ES-I3 (cell line): ENCODE measurements around the gene HDHD3.
"Not testable (repeated sequence)": the region's sequence is repeated elsewhere in the genome, so short reads cannot be mapped to it uniquely, and the experiment has no call there.

ENCODE experiments used
- H3K36me3 ChIP-seq: 2 replicates; pipeline ENCODE4 v1.6.1; 2013; ENCODE audit warnings: mild to moderate bottlenecking, low read length, control low read depth, moderate library complexity; ENCODE audit not compliant: insufficient read depth
- H3K4me1 ChIP-seq: 2 replicates; pipeline ENCODE4 v1.6.1; 2013; ENCODE audit warnings: mild to moderate bottlenecking, control low read depth, low read length; ENCODE audit not compliant: insufficient read depth
- H3K9ac ChIP-seq: 2 replicates; pipeline ENCODE4 v1.6.1; 2013; ENCODE audit warnings: low read depth, mild to moderate bottlenecking, low read length, moderate library complexity
- H3K9me3 ChIP-seq: 2 replicates; pipeline ENCODE4 v1.6.1; 2013; ENCODE audit warnings: mild to moderate bottlenecking, low read length, moderate library complexity; ENCODE audit not compliant: control insufficient read depth, insufficient read depth

HDHD3 gene

GRCh38 chr9:113376634-113377567 is at the start of gene HDHD3:
HDHD3 (minus strand) TSS chr9:113376986; CDS start chr9:113374354, 2,632 bp downstream.
- peak within 1 kb of the TSS; percentile 100 for H3K9ac ChIP-seq
- H3K4me1 ChIP-seq, result no peaks in the 10 kb centered on the region; the same call in 1 of the 2 replicates
- peaks cover 2% of the 10 kb centered on the region; the same call in 1 of the 2 replicates for H3K36me3 ChIP-seq
- no peaks in the 10 kb centered on the region for H3K9me3 ChIP-seq

GRCh38 chr9:113425072-113425471 is 48.3 kb upstream of the HDHD3 start:
- H3K9me3 ChIP-seq, result no peaks in the 10 kb centered on the region
- H3K9ac ChIP-seq, result no peak overlapping the region
- H3K4me1 ChIP-seq, result peaks cover 11% of the 10 kb centered on the region
- H3K36me3 ChIP-seq, result no peaks in the 10 kb centered on the region

GRCh38 chr9:113421726-113422125 is 44.9 kb upstream of the HDHD3 start:
- H3K4me1 ChIP-seq, result peaks cover 11% of the 10 kb centered on the region
- no peaks in the 10 kb centered on the region for H3K9me3 ChIP-seq
- no peak overlapping the region for H3K9ac ChIP-seq
- no peaks in the 10 kb centered on the region for H3K36me3 ChIP-seq

- Histone ChIP-seq H3K9me3 (no peaks in the 10 kb centered on the region), H3K36me3 (no peaks in the 10 kb centered on the region), H3K4me1 (no peaks in the 10 kb centered on the region), H3K9ac (no peak overlapping the region)
Measured at GRCh38 chr9:113417370-113417769, 40.6 kb upstream of the HDHD3 start.

GRCh38 chr9:113416149-113416721 is 39.4 kb upstream of the HDHD3 start:
- Histone ChIP-seq H3K9ac (no peak overlapping the region), H3K4me1 (no peaks in the 10 kb centered on the region), H3K36me3 (no peaks in the 10 kb centered on the region), H3K9me3 (no peaks in the 10 kb centered on the region)

GRCh38 chr9:113410207-113410864 is 33.5 kb upstream of the HDHD3 start, which contains the start of the genes C9orf43 and POLE3:
C9orf43 (plus strand) TSS chr9:113410747; CDS start chr9:113413494, 2,747 bp downstream.
POLE3 (minus strand) TSS chr9:113410675; CDS start chr9:113410293, 382 bp downstream.
- no peaks in the 10 kb centered on the region for H3K9me3 ChIP-seq
- peaks cover 8% of the 10 kb centered on the region; the same call in 1 of the 2 replicates for H3K36me3 ChIP-seq
- H3K9ac ChIP-seq, result peak within 1 kb of the TSS; percentile 96
- H3K4me1 ChIP-seq, result no peaks in the 10 kb centered on the region

GRCh38 chr9:113409883-113410206 is 33.1 kb upstream of the HDHD3 start:
- Histone ChIP-seq H3K36me3 (peaks cover 8% of the 10 kb centered on the region; the same call in 1 of the 2 replicates), H3K4me1 (no peaks in the 10 kb centered on the region), H3K9ac (peak overlapping the region; percentile 96), H3K9me3 (no peaks in the 10 kb centered on the region)

- H3K36me3 ChIP-seq, result peaks cover 8% of the 10 kb centered on the region; the same call in 1 of the 2 replicates
- H3K9ac ChIP-seq, result peak overlapping the region; percentile 96
- H3K4me1 ChIP-seq, result no peaks in the 10 kb centered on the region
- no peaks in the 10 kb centered on the region for H3K9me3 ChIP-seq
Measured at GRCh38 chr9:113409481-113409880, 32.7 kb upstream of the HDHD3 start.

GRCh38 chr9:113406873-113407511 is 30.2 kb upstream of the HDHD3 start:
- not testable (repeated sequence) for H3K9me3 ChIP-seq, H3K36me3 ChIP-seq, H3K9ac ChIP-seq, H3K4me1 ChIP-seq

GRCh38 chr9:113406353-113406752 is 29.6 kb upstream of the HDHD3 start:
- not testable (repeated sequence) for H3K9ac ChIP-seq, H3K4me1 ChIP-seq, H3K9me3 ChIP-seq, H3K36me3 ChIP-seq

- peaks cover 8% of the 10 kb centered on the region; the same call in 1 of the 2 replicates for H3K36me3 ChIP-seq
Measured at GRCh38 chr9:113403646-113404045, 26.9 kb upstream of the HDHD3 start.

GRCh38 chr9:113401027-113401792 is 24.4 kb upstream of the HDHD3 start, which contains the start of gene ALAD:
ALAD (minus strand) TSS chr9:113401284; CDS start chr9:113393559, 7,725 bp downstream.
- H3K36me3 ChIP-seq, result no peaks in the 10 kb centered on the region
- H3K4me1 ChIP-seq, result no peaks in the 10 kb centered on the region
- no peaks in the 10 kb centered on the region; the same call in 1 of the 2 replicates for H3K9me3 ChIP-seq
- peak within 1 kb of the TSS; percentile 80 for H3K9ac ChIP-seq

More at GRCh38 chr9:113403646-113404045, 26.9 kb upstream of the HDHD3 start:
- Histone ChIP-seq H3K9ac (no peak overlapping the region), H3K9me3 (no peaks in the 10 kb centered on the region; the same call in 1 of the 2 replicates), H3K4me1 (no peaks in the 10 kb centered on the region)

- Histone ChIP-seq H3K36me3 (no peaks in the 10 kb centered on the region), H3K4me1 (no peaks in the 10 kb centered on the region), H3K9ac (no peak overlapping the region; the same call in 1 of the 2 replicates), H3K9me3 (no peaks in the 10 kb centered on the region; the same call in 1 of the 2 replicates)
Measured at GRCh38 chr9:113399646-113400200, 22.9 kb upstream of the HDHD3 start.
